ENCODE measurements around the gene EEA1.
A peak's percentile ranks its signal among the peaks of the same experiment; 100 is the strongest.

Gene EEA1

GRCh38 chr12:92886131-92886530, 43.0 kb downstream of the EEA1 start:
- no peak for DNase-seq (ENCODE audit: low read depth)

GRCh38 chr12:92879698-92880322, 49.3 kb downstream of the EEA1 start:
- no peak for DNase-seq (ENCODE audit: low read depth)

- DNase-seq (ENCODE audit: low read depth) = no peak
These were observed 51.2 kb downstream of the EEA1 start for GRCh38 chr12:92877904-92878303.

GRCh38 chr12:92876496-92876895, 52.6 kb downstream of the EEA1 start:
- DNase-seq (ENCODE audit: low read depth) = no peak

- no peak for DNase-seq (ENCODE audit: low read depth)
These were observed 58.0 kb downstream of the EEA1 start for GRCh38 chr12:92871116-92871515.

- no peak for DNase-seq (ENCODE audit: low read depth)
These were observed 62.7 kb downstream of the EEA1 start for GRCh38 chr12:92866418-92866817.

GRCh38 chr12:92863251-92863650, 65.8 kb downstream of the EEA1 start:
- DNase-seq (ENCODE audit: low read depth) = no peak

GRCh38 chr12:92861381-92861780, 67.7 kb downstream of the EEA1 start:
- no peak for DNase-seq (ENCODE audit: low read depth)

GRCh38 chr12:92860521-92860920, 68.6 kb downstream of the EEA1 start:
- DNase-seq (ENCODE audit: low read depth) = no peak

GRCh38 chr12:92859650-92860386, 69.3 kb downstream of the EEA1 start:
- DNase-seq (ENCODE audit: low read depth) = no peak

- no peak for DNase-seq (ENCODE audit: low read depth)
These were observed 71.3 kb downstream of the EEA1 start for GRCh38 chr12:92857818-92858217.

GRCh38 chr12:92854344-92854743, 74.8 kb downstream of the EEA1 start:
- DNase-seq (ENCODE audit: low read depth) = no peak

- no peak for DNase-seq (ENCODE audit: low read depth)
These were observed 80.4 kb downstream of the EEA1 start for GRCh38 chr12:92848740-92849139.

- DNase-seq (ENCODE audit: low read depth) = no peak
These were observed 81.7 kb downstream of the EEA1 start for GRCh38 chr12:92847368-92847767.

- DNase-seq (ENCODE audit: low read depth) = no peak
These were observed 83.8 kb downstream of the EEA1 start for GRCh38 chr12:92845329-92845728.

- no peak for DNase-seq (ENCODE audit: low read depth)
These were observed 84.8 kb downstream of the EEA1 start for GRCh38 chr12:92844151-92844763.

GRCh38 chr12:92829686-92830282, 99.3 kb downstream of the EEA1 start:
- no peak for DNase-seq (ENCODE audit: low read depth)

- no peak for DNase-seq (ENCODE audit: low read depth)
These were observed 100.5 kb downstream of the EEA1 start for GRCh38 chr12:92828565-92828964.

- DNase-seq (ENCODE audit: low read depth) = peak; percentile 6
These were observed 101.2 kb downstream of the EEA1 start for GRCh38 chr12:92827836-92828431.

GRCh38 chr12:92821142-92821541, 108.0 kb downstream of the EEA1 start:
- no peak for DNase-seq (ENCODE audit: low read depth)

GRCh38 chr12:92814584-92814983, 114.5 kb downstream of the EEA1 start:
- DNase-seq (ENCODE audit: low read depth) = no peak

- DNase-seq (ENCODE audit: low read depth) = no peak
These were observed 118.7 kb downstream of the EEA1 start for GRCh38 chr12:92810370-92810769.

- no peak for DNase-seq (ENCODE audit: low read depth)
These were observed 125.2 kb downstream of the EEA1 start for GRCh38 chr12:92803903-92804302.
